GM19463 (cell line): ENCODE measurements around the gene PLEKHA7.
"Not testable (repeated sequence)": the region's sequence is repeated elsewhere in the genome, so short reads cannot be mapped to it uniquely, and the experiment has no call there.

Experiments
- ATAC-seq: cut with Tn5 transposase; IDR thresholded peaks from one replicate; pipeline ENCODE4 v1.9.1; 2021; ENCODE audit warnings: mild to moderate bottlenecking, moderate library complexity; ENCODE audit not compliant: unreplicated experiment

The PLEKHA7 gene

DNA sequence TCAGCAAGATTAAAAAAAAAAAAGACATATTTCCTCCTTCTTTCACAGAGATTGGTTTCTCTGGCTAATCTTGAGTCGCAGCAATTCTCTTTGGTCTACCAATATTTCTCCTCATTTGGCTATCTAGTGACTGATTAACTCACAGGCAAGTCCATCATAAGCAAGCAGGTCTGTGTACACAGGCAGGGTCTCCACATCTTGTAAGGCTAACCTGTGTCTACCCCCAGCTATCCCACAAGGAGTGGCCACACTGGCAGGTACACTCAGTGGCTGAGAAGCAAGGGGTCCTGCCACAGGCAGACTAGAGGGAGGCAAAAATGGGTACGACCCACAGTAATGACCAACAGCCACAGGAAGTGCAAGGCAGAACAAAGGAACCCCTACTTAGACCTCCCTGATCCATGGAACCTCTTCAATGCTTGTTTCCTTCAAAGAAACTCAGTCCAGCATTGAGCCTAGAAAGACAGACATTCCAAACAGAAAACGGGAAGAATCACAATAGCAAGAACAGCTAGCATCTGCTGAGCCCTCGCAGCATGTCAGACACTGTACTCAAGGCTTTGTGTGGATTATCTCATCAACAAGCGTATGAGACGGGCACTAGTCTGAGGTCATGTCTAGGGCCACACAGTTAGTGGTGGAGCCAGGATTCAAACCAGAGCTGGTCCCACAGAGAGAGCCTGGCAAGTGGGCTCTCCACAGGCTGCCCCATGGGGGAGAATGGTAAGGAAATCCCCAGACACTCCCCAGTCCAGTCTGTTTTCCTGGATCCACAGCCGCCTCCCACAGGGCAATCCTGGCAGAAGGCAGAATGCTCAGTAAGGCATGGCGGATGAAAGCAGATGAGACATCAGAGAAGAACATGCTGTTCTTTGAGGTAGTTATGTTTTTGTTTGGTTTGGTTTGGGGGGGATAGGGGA, 34.3 kb downstream of the PLEKHA7 start:
- no peak for ATAC-seq

DNA sequence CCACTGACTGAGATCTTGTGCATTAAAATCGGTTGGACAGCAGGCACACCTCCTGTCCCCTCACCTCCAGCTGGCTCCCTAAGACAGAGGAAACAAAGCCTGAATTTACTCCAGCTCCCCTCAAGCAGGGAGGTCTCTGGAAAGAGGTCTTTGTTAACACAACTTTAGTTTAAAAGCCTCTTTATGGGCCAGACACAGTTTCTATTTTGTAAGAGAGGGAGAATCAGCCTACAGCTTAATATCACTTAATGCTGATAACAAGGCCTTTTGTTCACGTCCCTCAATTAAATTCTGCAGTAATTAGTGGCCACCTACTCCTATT, 36.3 kb downstream of the PLEKHA7 start:
- ATAC-seq: no peak

DNA sequence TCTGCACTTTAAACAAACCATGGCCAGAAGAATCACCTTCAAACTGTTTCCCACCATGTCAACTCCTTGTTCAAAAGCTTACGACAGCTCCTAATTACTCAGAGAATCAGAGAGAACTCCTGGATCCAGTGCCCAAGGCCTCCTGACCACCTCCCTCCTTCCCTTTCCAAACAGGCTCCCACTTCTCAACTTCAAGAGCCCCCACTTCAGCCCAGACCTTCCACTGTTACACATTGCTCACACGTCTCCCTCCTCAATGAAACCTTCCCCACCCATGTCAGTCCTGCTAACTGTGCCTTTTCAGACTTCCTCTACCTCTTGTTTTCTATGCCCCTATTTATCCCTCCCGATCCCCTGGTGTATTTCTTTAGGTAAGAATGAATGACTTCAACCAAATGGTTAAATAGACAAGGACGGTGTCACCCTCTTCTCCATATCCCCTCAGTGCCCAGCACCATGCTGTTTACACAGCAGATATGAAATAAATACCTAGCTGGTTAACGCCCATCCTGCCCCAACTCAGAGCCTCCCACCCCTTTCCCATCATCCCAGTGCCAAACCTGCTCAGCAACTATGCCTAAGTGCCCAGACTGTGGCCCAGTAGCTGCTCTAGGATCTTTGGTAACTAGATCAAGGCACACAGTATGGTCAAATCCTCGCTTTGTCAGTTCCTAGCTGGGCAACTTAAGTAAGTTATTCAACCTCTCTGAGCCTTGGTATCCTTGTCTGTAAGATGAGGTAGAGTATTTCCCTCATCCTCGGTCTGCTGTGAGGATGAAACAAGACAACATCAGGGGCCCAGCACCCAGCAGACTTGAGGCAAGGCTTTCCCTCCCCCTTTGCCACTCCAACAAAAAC, 36.8 kb downstream of the PLEKHA7 start:
- no peak for ATAC-seq

DNA sequence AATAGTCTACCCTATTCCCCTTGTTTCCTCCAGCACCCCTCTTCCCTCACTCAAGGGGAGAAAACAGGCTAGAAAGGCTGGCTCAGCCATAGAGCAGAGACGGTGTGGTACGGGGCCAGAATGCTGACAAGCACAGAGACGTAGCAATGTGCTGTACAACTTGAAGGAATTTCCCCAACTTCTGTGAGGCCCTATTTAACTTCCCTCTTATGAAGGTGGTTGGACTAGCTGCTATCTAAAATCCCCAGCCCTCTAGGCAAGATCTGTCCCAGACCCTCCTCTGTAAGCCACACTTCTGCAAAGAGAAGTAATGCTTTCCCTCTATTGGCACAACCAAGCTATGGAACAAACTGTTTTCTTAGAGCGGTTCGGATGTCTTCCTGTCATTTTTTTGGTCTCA, 37.8 kb downstream of the PLEKHA7 start:
- no peak for ATAC-seq

DNA sequence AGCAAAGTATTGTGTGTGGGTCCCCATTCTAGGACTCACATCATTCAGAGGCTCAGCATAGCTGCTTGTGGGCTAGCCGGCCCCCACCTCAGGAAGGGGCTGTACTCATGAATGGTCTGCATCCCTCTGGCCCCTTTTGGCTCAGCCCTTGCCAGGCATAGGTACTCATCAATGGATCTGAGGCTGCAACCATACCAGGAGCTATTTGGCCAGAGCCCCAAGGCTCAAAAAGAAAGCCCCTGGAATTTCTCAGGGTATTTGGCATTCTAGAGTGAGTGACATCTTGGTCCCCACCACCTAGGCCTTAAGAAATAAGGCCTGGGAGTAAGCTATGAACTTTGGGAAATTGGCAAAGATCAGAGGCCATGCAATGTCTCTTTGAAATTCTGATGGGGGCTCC, 38.3 kb downstream of the PLEKHA7 start:
- ATAC-seq: no peak

DNA sequence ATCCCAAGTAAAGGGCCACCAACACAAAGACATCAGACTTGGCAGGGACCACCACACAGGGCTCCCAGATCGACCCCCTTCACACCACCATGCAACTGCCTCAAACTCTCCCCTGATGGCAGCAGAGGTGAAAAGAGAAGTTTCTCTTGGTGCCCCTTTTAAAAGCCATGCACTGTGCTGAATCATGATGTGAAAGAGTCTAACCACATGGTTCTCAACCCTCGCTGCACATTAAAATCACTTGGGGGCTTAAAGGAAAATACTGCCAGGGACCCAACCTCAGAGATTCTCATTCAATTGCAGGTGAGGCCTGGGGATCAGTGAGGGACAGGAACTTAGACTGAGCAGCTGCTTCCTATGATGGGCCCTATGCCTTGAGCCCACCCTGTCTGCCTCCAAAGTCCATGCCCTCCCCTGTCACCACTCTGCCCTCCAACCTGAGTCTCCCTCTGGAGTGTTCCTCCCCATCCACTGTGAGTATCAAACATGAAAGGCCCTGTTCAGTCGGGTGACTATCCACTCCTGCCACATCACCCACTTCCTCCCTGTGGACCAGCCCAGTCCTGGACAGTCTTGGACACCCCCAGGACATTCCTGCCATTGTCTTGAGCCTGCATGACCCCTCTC, 40.8 kb downstream of the PLEKHA7 start:
- ATAC-seq: no peak

DNA sequence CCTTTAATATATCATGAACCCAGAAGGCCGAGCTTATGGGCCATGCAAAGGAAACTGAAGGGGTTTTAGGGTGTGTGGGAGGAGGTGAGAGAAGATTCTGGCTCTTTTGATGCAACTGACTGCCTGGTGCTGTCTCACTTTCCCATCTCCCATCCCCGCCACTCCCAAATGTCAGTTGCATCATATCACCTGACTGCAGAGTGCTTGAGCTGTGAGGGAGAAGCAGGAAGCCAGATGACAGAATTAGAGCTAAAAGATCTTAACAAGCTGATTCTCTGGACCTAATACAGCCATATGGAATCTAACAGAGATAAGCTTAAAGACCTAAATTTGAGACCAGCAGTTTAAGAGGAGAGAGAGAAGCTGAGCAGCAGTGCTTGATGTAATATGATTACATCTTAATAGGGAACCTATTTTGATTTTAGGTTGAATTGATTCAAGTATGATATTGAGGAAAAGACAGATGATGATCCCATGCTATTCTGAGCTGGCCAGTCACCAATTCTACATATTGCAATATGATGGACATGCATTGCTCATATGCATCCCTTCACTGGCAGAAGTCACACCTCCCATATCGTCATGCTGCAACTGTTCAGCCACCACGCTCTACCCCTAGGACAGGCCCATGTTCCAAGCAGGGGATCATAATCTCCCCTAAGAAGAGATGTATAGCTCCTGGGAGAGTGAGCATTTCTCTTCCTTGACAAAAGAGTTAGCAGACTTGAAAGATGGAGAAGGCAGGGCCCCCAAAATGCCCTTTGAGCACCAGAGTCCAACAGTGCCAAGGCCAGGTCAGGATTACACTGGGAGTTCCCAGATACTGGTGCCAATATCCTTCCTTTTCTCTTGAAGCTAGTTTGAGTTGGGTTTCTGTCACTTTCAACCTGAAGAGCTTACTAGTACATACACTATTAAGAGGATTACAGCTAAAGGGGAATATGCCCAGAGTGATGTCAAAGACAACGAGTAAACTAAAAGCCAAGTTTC, 44.9 kb downstream of the PLEKHA7 start:
- ATAC-seq: no peak

DNA sequence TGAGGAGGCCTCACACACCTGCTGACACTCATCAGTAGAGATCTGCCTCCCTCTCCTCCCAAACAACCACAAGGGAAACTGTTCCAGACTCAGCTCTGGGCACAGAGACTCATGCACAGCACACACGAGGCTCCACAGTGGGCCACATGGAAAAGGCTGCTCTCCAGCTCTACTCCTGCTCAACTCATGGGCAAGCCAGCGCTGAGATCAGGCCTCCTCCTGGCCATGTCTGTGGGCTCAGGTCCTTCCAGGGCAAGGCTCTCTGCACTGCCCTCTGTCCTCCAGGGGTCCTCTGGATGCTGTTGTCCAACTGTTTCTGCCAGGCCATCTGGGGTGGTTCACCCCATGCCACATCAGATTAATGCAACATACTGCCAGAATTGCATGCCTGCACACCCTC, 46.0 kb downstream of the PLEKHA7 start:
- no peak for ATAC-seq

DNA sequence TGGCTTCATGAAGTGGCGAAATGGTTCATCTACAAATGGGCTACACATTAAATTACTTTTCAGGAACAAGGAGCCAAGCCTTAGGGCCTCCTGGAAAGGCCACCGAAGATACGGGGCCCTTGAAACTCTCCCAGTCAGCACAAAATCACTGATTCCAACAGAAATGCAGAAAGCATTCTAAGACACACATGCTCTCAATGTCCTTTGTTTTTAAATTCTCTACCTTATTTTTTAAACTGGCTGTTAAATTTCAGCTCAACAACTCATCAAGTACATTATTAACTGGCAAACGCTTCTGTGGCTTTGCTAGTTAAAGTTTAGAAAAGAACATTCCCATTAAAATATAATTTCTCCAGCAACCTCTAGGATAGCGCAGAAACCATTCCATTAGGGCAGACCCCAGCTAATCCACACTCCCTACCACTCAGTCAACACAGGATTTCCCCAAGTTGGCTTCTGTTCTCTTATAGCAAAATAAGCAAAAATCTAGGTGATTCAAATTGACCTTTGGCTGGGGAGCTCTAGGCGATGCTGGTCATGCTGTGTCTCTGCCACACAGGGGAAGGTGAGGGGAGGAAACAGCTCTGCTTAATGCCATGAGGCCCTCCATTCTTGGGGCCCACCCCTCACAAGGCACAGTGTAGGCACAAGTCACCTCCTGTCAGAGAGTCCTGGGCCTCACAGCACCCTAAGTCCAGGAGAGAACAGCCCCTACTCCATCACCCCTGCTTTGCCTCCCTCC, 47.1 kb downstream of the PLEKHA7 start:
- no peak for ATAC-seq

DNA sequence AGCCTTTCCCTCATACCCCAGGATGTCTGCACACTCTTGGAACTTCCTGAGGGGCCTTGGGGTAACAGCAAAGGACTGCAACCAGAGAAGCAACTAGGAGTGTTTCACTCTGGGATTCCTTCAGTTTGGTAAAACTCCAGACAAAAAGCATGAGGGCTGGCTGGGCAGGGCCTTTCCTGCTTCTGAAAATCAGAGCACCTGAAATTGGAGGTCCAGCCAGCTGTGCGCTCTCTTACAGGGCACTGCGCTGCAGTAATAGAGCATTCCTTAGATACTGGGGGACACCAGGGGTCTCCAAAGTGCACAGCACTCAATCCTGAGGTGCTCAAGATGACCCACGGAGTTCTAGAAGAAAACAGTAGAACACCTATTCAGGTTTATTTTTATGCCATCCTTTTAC, 49.7 kb downstream of the PLEKHA7 start:
- no peak for ATAC-seq

DNA sequence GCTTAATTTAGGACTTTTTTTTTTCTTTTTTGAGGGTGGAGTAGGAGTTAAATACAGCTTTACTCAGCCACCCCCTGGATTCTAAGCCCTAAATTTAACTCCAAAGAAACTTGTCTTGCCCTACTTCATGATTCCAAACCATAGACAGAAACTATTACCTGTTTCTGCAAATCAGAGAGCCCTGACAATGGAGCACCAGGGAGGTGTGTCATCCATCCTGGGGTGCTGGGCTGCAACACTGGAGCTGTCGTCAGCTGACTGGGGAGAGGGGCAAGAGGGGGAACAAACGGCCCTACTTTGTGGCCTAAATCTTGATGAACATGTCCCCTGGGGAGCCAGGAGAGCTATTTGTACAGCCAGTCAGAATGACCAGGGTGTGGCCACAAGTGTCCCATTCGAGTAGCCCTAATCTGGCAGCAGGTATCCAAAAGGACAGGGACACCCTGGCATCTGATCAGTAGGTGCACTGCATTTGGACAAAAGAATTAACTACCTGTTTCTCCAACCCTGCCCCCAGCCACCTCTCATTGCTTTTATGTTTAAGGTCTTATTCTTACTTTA, 50.8 kb downstream of the PLEKHA7 start:
- ATAC-seq: no peak

DNA sequence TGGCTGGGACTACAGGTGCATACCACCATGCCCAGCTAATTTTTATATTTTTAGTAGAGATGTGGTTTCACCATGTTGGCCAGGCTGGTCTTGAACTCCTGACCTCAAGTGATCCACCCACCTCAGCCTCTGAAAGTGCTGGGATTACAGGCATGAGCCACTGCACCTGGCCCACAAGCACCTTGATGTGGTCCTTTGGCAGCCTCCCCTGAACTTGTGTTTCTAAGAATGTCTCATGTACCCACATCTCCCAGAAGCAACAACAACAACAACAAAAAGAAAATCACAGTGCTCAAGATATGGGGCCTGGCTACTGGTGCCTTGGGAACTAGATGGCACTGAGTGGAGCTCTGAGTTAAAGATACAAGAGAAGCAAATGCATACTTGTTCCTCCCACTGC, 51.6 kb downstream of the PLEKHA7 start:
- not testable (repeated sequence) for ATAC-seq

DNA sequence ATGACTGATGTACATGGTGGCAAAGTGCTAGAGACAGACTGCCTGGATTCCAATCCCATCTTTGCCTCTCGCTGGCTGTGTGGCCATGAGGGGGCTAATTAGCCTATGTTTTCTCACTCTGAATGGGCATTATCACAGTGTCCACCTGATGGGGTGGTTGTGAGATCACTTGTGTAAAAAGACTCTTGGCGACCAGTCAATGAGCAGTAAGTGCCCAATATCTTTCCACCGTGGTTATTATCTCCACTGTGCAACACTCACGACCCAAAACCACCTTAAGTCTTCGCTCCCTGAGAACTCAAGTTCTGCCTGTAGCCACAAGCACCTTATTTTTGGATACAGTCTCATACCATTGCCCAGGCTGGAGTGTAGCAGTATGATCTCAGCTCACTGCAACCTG, 52.1 kb downstream of the PLEKHA7 start:
- no peak for ATAC-seq

DNA sequence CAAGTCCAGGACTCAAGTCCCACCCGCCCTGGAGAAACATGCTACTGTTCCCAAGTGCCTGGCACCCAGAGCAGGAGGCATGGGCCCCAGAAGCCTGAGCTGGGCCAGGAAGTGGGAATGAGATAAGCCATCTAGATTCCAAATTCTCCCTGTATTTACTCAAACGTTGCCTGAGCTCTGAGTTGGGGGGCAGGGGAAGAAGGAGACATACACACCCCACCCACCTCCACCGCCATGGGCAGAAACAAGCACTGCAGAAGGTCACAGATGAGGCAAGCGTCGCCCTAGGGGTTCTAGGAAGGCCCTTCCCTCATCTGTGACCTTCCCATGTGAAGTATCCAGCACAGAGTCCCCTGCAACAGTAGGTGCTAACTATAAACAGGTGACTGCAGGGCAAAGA, 54.0 kb downstream of the PLEKHA7 start:
- no peak for ATAC-seq

DNA sequence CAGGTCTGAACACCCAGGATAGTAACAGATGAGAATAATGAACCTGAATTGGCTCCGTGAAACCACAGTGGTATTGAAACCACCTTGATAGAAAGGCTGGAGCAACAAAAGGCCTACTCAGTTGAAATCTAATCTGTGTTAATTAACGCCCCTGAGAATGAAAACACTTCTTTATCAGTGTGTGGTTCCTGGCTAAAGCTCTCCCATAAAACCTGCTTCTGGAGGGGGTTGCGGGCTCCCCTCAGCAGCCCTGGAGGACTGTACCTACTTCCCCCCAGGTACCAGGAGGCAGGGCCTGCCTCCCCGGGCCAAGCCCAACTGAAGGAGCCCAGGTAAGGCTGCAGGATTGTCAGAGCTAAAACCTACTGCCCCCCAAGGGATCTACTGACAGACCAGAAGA, 54.6 kb downstream of the PLEKHA7 start:
- ATAC-seq: no peak

DNA sequence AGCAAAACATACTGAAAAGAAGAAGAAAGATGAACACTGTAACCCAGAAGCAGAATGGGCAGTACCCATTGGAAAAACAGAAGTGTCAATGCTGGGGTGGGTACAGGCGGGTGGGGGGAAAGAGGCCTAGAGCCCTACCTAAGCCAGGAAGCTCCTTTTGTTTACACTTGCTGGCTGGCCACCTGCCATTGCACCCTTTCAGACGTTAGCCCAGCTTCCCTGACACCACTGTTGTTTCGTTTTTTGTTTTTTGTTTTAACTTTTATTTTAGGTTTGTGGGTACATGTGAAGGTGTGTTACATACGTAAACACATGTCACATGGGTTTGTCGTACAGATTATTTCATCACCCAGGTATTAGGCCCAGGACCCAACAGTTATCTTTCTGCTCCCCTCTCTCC, 55.4 kb downstream of the PLEKHA7 start:
- ATAC-seq: no peak

DNA sequence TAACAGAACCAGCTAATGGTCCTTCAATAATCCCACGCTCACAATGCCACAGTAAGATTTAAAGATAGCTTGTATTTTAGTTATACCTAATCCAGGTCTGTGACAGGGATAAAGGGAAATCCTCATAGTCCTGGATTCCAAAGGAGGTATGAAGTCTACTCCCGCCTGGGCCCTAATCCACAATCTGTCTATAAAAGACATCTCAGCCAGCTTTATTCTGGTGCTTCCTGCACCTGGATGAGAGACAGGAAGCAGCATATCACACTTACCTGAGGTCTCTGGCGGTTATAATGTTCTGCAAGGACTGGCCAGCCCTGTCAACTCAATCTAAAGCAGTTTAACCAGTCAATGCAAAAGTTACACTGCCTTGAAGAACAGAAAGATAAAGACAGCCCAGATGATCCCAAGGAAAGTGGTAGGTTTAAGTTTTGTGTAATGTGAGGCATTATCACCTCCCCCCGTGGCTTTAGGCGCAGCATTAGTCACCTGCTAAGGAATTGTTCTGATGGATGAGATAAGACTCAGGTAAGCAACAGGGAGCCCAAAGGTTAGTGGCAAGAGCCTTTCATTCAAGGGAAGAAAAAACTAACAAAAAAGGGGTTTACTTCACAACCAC, 57.6 kb downstream of the PLEKHA7 start:
- ATAC-seq: no peak

DNA sequence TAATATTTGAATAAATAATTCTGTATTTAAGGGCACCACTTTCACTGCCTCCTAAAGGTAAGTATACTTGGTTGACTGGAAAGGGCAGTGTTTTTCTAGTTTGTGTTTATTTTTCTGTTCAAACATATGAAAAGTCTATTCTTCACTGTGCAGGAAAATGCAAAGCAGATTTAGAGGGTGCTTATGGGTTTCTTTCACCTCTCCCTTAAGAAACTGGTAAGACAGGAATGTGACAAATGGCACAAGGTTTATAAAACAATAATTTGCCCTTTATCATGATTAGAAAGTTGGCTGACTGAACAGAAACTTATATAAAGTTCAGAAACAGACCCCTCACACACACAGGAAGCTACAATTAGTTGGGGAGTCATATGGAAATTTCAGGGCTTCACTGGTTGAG, 60.6 kb downstream of the PLEKHA7 start:
- no peak for ATAC-seq
